HL-60 (cell line): ENCODE data around the gene HECTD4.

Source experiments
- DNase-seq, 2 experiments: peaks; one replicate each; pipeline ENCODE4 v3.0.0-alpha.2; 2010 to 2020; ENCODE audit warnings: low read depth in 1 of 2, low spot score in 1 of 2
- H3K27ac ChIP-seq: fragments of 250-450 bp; sonication (Bioruptor Pico); replicated peaks from 2 replicates; pipeline ENCODE4 v1.5.1; 2020; ENCODE audit warnings: mild to moderate bottlenecking, moderate library complexity
- H3K27me3 ChIP-seq: fragments of 250-450 bp; sonication (Bioruptor Pico); 2 replicates; pipeline ENCODE4 v1.5.1; 2021; ENCODE audit warnings: mild to moderate bottlenecking, moderate library complexity; ENCODE audit not compliant: insufficient read depth, poor library complexity, severe bottlenecking
- H3K4me3 ChIP-seq: replicated peaks from 2 replicates; pipeline ENCODE4 v1.5.1; 2011; ENCODE audit warnings: mild to moderate bottlenecking, control low read depth, low read length; ENCODE audit not compliant: insufficient read depth
- GABPA ChIP-seq: IDR thresholded peaks from 2 replicates; pipeline ENCODE4 v1.6.1; 2012; ENCODE audit warnings: low read depth
- POLR2AphosphoS5 ChIP-seq: IDR thresholded peaks from 2 replicates; pipeline ENCODE4 v1.6.1; 2012; ENCODE audit warnings: low read depth
- SPI1 ChIP-seq: IDR thresholded peaks from 2 replicates; pipeline ENCODE4 v1.6.1; 2012; ENCODE audit warnings: low read depth, mild to moderate bottlenecking, borderline replicate concordance
- TF ChIP-seq, protein P1 (sequence below): IDR thresholded peaks from one replicate; pipeline ENCODE4 v1.5.1; 2011; ENCODE audit warnings: low read length, control low read depth, inconsistent platforms; ENCODE audit not compliant: insufficient read depth
- TF ChIP-seq, protein P2 (sequence below): IDR thresholded peaks from 2 replicates; pipeline ENCODE4 v1.6.1; 2012; ENCODE audit warnings: low read depth; ENCODE audit not compliant: insufficient replicate concordance

HECTD4 gene

DNA sequence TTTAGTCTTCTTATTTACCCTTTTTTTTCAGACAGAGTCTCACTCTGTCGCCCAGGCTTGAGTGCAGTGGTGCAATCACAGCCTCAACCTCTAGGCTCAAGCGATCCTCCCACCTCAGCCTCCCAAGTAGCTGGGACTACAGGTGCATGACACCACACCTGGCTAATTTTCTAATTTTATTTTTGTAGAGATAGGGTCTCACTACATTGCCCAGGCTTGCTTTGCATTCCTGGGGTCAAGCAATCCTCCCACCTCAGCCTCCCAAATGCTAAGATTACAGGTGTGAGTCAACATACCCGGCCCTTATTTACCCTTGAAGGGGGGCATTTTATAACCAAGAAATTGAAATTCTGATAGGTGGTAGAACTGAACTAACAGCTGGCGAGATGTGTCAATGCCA is 21.0 kb downstream of the HECTD4 start:
- TF ChIP-seq POLR2AphosphoS5 (no peak), SPI1 (no peak)
- Histone ChIP-seq H3K4me3 (no peak overlapping the region), H3K27ac (no peak overlapping the region), H3K27me3 (no peaks in the 10 kb centered on the region)
- no peak for DNase-seq

DNA sequence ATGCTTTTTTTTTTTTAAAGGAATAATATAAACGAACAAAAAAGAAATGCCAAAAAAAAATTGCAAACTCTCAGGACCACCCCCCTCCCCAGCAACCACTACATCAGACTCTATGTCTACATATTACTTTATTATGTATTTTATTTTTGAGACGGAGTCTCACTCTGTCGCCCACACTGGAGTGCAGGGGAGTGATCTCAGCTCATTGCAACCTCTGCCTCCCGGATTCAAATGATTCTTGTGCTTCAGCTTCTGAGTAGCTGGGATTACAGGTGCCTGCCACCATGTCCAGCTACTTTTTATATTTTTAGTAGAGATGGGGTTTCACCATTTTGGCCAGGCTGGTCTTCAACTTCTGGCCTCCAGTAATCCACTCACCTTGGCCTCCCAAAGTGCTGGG is 22.9 kb downstream of the HECTD4 start:
- Histone ChIP-seq H3K27me3 (no peaks in the 10 kb centered on the region), H3K27ac (no peak overlapping the region), H3K4me3 (no peak overlapping the region)
- no peak for DNase-seq
- no peak for TF ChIP-seq POLR2AphosphoS5
- no peak for TF ChIP-seq SPI1
- TF ChIP-seq, protein P1, sequence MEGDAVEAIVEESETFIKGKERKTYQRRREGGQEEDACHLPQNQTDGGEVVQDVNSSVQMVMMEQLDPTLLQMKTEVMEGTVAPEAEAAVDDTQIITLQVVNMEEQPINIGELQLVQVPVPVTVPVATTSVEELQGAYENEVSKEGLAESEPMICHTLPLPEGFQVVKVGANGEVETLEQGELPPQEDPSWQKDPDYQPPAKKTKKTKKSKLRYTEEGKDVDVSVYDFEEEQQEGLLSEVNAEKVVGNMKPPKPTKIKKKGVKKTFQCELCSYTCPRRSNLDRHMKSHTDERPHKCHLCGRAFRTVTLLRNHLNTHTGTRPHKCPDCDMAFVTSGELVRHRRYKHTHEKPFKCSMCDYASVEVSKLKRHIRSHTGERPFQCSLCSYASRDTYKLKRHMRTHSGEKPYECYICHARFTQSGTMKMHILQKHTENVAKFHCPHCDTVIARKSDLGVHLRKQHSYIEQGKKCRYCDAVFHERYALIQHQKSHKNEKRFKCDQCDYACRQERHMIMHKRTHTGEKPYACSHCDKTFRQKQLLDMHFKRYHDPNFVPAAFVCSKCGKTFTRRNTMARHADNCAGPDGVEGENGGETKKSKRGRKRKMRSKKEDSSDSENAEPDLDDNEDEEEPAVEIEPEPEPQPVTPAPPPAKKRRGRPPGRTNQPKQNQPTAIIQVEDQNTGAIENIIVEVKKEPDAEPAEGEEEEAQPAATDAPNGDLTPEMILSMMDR, result no peak
- TF ChIP-seq, protein P2, sequence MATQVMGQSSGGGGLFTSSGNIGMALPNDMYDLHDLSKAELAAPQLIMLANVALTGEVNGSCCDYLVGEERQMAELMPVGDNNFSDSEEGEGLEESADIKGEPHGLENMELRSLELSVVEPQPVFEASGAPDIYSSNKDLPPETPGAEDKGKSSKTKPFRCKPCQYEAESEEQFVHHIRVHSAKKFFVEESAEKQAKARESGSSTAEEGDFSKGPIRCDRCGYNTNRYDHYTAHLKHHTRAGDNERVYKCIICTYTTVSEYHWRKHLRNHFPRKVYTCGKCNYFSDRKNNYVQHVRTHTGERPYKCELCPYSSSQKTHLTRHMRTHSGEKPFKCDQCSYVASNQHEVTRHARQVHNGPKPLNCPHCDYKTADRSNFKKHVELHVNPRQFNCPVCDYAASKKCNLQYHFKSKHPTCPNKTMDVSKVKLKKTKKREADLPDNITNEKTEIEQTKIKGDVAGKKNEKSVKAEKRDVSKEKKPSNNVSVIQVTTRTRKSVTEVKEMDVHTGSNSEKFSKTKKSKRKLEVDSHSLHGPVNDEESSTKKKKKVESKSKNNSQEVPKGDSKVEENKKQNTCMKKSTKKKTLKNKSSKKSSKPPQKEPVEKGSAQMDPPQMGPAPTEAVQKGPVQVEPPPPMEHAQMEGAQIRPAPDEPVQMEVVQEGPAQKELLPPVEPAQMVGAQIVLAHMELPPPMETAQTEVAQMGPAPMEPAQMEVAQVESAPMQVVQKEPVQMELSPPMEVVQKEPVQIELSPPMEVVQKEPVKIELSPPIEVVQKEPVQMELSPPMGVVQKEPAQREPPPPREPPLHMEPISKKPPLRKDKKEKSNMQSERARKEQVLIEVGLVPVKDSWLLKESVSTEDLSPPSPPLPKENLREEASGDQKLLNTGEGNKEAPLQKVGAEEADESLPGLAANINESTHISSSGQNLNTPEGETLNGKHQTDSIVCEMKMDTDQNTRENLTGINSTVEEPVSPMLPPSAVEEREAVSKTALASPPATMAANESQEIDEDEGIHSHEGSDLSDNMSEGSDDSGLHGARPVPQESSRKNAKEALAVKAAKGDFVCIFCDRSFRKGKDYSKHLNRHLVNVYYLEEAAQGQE, result no peak
- TF ChIP-seq GABPA, result no peak

DNA sequence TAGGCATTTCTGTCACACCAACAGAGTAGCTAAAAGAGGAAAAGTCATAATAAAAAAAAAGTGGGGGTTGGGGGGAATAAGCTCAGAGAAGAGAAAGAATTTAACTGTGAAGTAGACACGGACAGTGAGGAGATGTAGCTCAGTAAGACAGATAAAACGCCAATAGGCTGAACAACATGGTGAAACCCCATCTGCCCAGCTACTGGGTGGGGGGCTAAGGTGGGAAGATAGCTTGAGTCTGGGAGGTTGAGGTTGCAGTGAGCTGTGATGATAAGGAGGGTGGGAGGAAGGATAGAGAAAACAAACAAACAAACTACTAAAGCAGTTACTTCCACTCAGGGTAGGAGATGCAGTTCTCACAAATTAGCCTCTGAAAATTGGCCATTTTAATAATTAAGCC is 25.0 kb downstream of the HECTD4 start:
- DNase-seq, result no peak
- Histone ChIP-seq H3K27ac (no peak overlapping the region), H3K4me3 (no peak overlapping the region), H3K27me3 (no peaks in the 10 kb centered on the region)
- TF ChIP-seq, protein P2, result no peak
- no peak for TF ChIP-seq GABPA
- TF ChIP-seq, protein P1, result no peak
- TF ChIP-seq SPI1, result no peak
- no peak for TF ChIP-seq POLR2AphosphoS5

DNA sequence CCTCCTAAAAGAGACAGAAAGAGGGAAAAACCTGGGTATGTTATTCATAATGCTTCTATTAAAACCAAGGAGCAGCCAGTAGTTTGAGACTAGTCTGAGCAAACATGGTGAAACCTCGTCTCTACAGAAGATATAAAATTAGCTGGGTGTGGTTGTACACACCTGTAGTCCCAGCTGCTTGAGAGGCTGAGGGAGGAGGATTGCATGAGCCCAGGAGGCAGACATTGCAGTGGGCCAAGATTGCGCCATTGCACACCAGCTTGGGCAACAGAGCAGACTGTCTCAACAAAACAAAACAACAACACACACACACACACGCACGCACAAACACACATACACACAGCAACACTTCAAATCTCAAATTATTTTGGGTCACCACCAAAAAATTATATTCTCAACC is 27.8 kb downstream of the HECTD4 start:
- TF ChIP-seq GABPA (no peak), SPI1 (no peak), POLR2AphosphoS5 (no peak)
- TF ChIP-seq, protein P2, result no peak
- TF ChIP-seq, protein P1, result no peak
- Histone ChIP-seq H3K27me3 (no peaks in the 10 kb centered on the region), H3K4me3 (no peak overlapping the region), H3K27ac (no peak overlapping the region)
- DNase-seq, result peak; percentile 20 to 47
